GM12878 (cell line): ENCODE measurements around the gene PTPRD. TPM values are rescaled to one million over a fixed set of nuclear protein-coding genes. Genes with fewer than 3 reads are reported as not detected.

Experiments
- ATAC-seq: fragments of 200-7000 bp; cut with Tn5 transposase; 3 replicates; pipeline ENCODE4 v1.9.1; 2020; ENCODE audit warnings: mild to moderate bottlenecking, moderate library complexity
- BruUV-seq: library from RNA; stranded (reverse); fragments of 400-500 nt; replicated peaks from 2 replicates; lab custom pipeline; 2021; lab: Mats Ljungman, UMichigan
- CTCF ChIA-PET: fragments of 300-600 bp; sonication (Branson Sonifier 250); formaldehyde crosslinking; extraction: SDS; loops from one replicate; lab custom pipeline; 2021; ENCODE audit warnings: inconsistent platforms; lab: Yijun Ruan, JAX
- POLR2A ChIA-PET: fragments of 350-600 bp; formaldehyde crosslinking; extraction: SDS; loops from one replicate; lab custom pipeline; 2021; ENCODE audit warnings: inconsistent platforms; lab: Charles Lee
- RAD21 ChIA-PET: fragments of 300-600 bp; sonication (Branson Sonifier 250); formaldehyde crosslinking; loops from one replicate; lab custom pipeline; 2023; ENCODE audit warnings: antibody characterized with exemption; ENCODE audit not compliant: unreplicated experiment; lab: Charles Lee
- SMC1A ChIA-PET: fragments of 300-600 bp; sonication (Branson Sonifier 250); formaldehyde crosslinking; loops from one replicate; lab custom pipeline; 2023; ENCODE audit not compliant: unreplicated experiment, uncharacterized antibody; lab: Charles Lee
- DNase-seq: peaks from one replicate; pipeline ENCODE4 v3.0.0-alpha.2; 2011; ENCODE audit warnings: low read depth, low spot score
- FAIRE-seq: peaks from 3 replicates; lab custom pipeline; 2011; peaks lifted over from hg19 to GRCh38; lab: Jason Lieb, UNC
- H2AFZ ChIP-seq: 2 replicates; pipeline ENCODE4 v1.6.0; 2011; ENCODE audit warnings: low read depth, low read length, control low read depth; ENCODE audit not compliant: control insufficient read depth
- H3K27ac ChIP-seq: 2 replicates; pipeline ENCODE4 v1.5.1; 2011; ENCODE audit warnings: control low read depth; ENCODE audit not compliant: control insufficient read depth, insufficient read depth
- H3K27me3 ChIP-seq, 2 experiments: replicated peaks in 1 of 2; 2 replicates each; pipeline versions ENCODE4 v1.6.0 to v1.6.1; 2011; ENCODE audit warnings: low read length in 1 of 2; ENCODE audit not compliant: control insufficient read depth in 2 of 2, insufficient read depth in 2 of 2
- H3K36me3 ChIP-seq, 2 experiments: 2 replicates each; pipeline ENCODE4 v1.5.1; 2011; ENCODE audit warnings: low read length in 1 of 2; ENCODE audit not compliant: control insufficient read depth in 2 of 2, insufficient read depth in 2 of 2
- H3K4me1 ChIP-seq: 2 replicates; pipeline ENCODE4 v1.6.1; 2011; ENCODE audit warnings: mild to moderate bottlenecking, low read length, moderate library complexity, mixed read lengths; ENCODE audit not compliant: control insufficient read depth, insufficient read depth
- H3K4me2 ChIP-seq: 2 replicates; pipeline ENCODE4 v1.6.0; 2011; ENCODE audit warnings: control low read depth; ENCODE audit not compliant: control insufficient read depth, insufficient read depth
- H3K4me3 ChIP-seq: fragments of 200-600 bp; sonication (generic); 2 replicates; pipeline ENCODE4 v1.5.1; 2016
- H3K79me2 ChIP-seq: 2 replicates; pipeline ENCODE4 v1.6.0; 2011; ENCODE audit warnings: low read length; ENCODE audit not compliant: control insufficient read depth, insufficient read depth
- H3K9ac ChIP-seq: 2 replicates; pipeline ENCODE4 v1.8.0; 2011; ENCODE audit warnings: low read length, control low read depth, mixed read lengths; ENCODE audit not compliant: control insufficient read depth, insufficient read depth
- H3K9me3 ChIP-seq: replicated peaks from 3 replicates; pipeline ENCODE4 v1.5.1; 2011; ENCODE audit warnings: mild to moderate bottlenecking, low read length; ENCODE audit not compliant: control insufficient read depth, insufficient read depth
- H4K20me1 ChIP-seq: 2 replicates; pipeline ENCODE4 v1.6.0; 2011; ENCODE audit not compliant: control insufficient read depth, insufficient read depth
- BCL3 ChIP-seq: IDR thresholded peaks from 2 replicates; pipeline ENCODE4 v1.6.1; 2011; ENCODE audit warnings: borderline replicate concordance, low read depth, mild to moderate bottlenecking, moderate library complexity, low read length; ENCODE audit not compliant: insufficient read depth, poor library complexity, severe bottlenecking
- DPF2 ChIP-seq: fragments of 450-650 bp; IDR thresholded peaks from 2 replicates; pipeline ENCODE4 v1.6.1; 2017; ENCODE audit warnings: mild to moderate bottlenecking
- E2F4 ChIP-seq: IDR thresholded peaks from 2 replicates; pipeline ENCODE4 v1.6.1; 2012; ENCODE audit warnings: low read depth, low read length, improper control_type of control experiment
- HSF1 ChIP-seq: fragments of 150-350 bp; IDR thresholded peaks from 2 replicates; pipeline ENCODE4 v1.6.1; 2014; ENCODE audit warnings: mild to moderate bottlenecking, low read depth, low read length
- MEF2A ChIP-seq: IDR thresholded peaks from 2 replicates; pipeline ENCODE4 v1.6.1; 2011; ENCODE audit warnings: low read depth, mild to moderate bottlenecking, low read length, moderate library complexity; ENCODE audit not compliant: insufficient read depth
- MYC ChIP-seq: IDR thresholded peaks from 2 replicates; pipeline ENCODE4 v1.6.1; 2011; ENCODE audit warnings: mild to moderate bottlenecking, low read length, moderate library complexity, inconsistent platforms; ENCODE audit not compliant: insufficient read depth, insufficient replicate concordance, insufficient read length, severe bottlenecking
- PBX3 ChIP-seq: IDR thresholded peaks from 2 replicates; pipeline ENCODE4 v1.6.1; 2011; ENCODE audit warnings: mild to moderate bottlenecking, low read depth, low read length, moderate library complexity; ENCODE audit not compliant: insufficient replicate concordance
- PML ChIP-seq: IDR thresholded peaks from 2 replicates; pipeline ENCODE4 v1.6.1; 2012; ENCODE audit warnings: low read length, inconsistent platforms
- RB1 ChIP-seq: fragments of 450-650 bp; formaldehyde crosslinking; IDR thresholded peaks from 2 replicates; pipeline ENCODE4 v1.6.1; 2017; ENCODE audit warnings: mild to moderate bottlenecking, borderline replicate concordance
- RBBP5 ChIP-seq: fragments of 200-600 bp; sonication (generic); conservative IDR thresholded peaks from 2 replicates; pipeline ENCODE4 v1.6.1; 2016
- SREBF1 ChIP-seq: IDR thresholded peaks from 2 replicates; pipeline ENCODE4 v1.6.1; 2012; ENCODE audit warnings: mild to moderate bottlenecking, low read length
- TBL1XR1 ChIP-seq: IDR thresholded peaks from 2 replicates; pipeline ENCODE4 v1.6.1; 2012; ENCODE audit warnings: low read depth, low read length, improper control_type of control experiment
- ZBTB40 ChIP-seq: fragments of 450-650 bp; IDR thresholded peaks from 2 replicates; pipeline ENCODE4 v1.6.1; 2016; ENCODE audit warnings: mild to moderate bottlenecking, moderate library complexity, borderline replicate concordance
- ZNF24 ChIP-seq: fragments of 450-650 bp; IDR thresholded peaks from 2 replicates; pipeline ENCODE4 v1.6.1; 2017; ENCODE audit warnings: antibody characterized with exemption, mild to moderate bottlenecking
- WGBS: methylation state at CpG from one replicate; pipeline ENCODE4 v1.1.6; 2016; ENCODE audit warnings: low lambda C conversion rate; ENCODE audit not compliant: insufficient replicate concordance, insufficient coverage; ENCODE audit errors: missing lambda C conversion rate; 5-methylcytosine and 5-hydroxymethylcytosine counted together
- in situ Hi-C: fragments of 300-500 bp; cut with MboI; formaldehyde crosslinking; loops from 9 replicates; pipeline ENCODE4 v1.14.3; 2018; ENCODE audit warnings: mixed read lengths
- intact Hi-C: fragments of 100-400 bp; cut with micrococcal nuclease; formaldehyde crosslinking; loops from one replicate; pipeline ENCODE4 v1.14.2; 2022; ENCODE audit not compliant: unreplicated experiment
- polyA plus RNA-seq, 11 experiments: library from polyadenylated mRNA; depleted of rRNA in 4 of 11; unstranded in 6 of 11; stranded (reverse) in 5 of 11; fragments of >200 nt; fragmentation: Nextera tagmentation in 4 of 11; fragmentation: Illumina TruSeq in 1 of 11; extraction: Ambion mirVana in 4 of 11; extraction: Trizol in 1 of 11; gene quantifications; 1 replicate in 1 of 11; 2 replicates in 10 of 11; pipeline versions ENCODE4 v1.2.1 to v1.2.3, GENCODE V29; 2011 to 2016; ENCODE audit warnings: inconsistent platforms in 2 of 11, missing spikeins in 2 of 11, low read depth in 1 of 11
- total RNA-seq, 4 experiments: library from RNA; depleted of rRNA in 3 of 4; stranded (reverse); fragments of >200 nt in 3 of 4; fragmentation: Illumina TruSeq in 1 of 4; extraction: Trizol in 1 of 4; gene quantifications; 2 replicates each; pipeline versions ENCODE4 v1.2.1 to v1.2.3, GENCODE V29; 2013 to 2021

The PTPRD gene
- total and polyA plus RNA-seq, 10 of the 15 experiments (the other 5 are each of a cell fraction or from before 2014, with no cell fraction given): under 0.01 to 0.05 (median 0.01) TPM; not detected in 7

- no peak overlapping the region for H3K4me2 ChIP-seq
- no peaks in the 10 kb centered on the region for H3K79me2 ChIP-seq
- H3K27ac ChIP-seq: no peak overlapping the region
- RAD21 ChIA-PET: no interaction called here
- intact Hi-C loops: no loop called here
- ATAC-seq (no peak), DNase-seq (no peak), FAIRE-seq (no peak)
- POLR2A ChIA-PET: no interaction called here
- H3K36me3 ChIP-seq: no peaks in the 10 kb centered on the region
- no peaks in the 10 kb centered on the region for H4K20me1 ChIP-seq
- SMC1A ChIA-PET: no interaction called here
- H3K9me3 ChIP-seq: no peaks in the 10 kb centered on the region
- CTCF ChIA-PET: no interaction called here
- no peak overlapping the region for H3K9ac ChIP-seq
- H2AFZ ChIP-seq: no peak overlapping the region
- no peaks in the 10 kb centered on the region for H3K27me3 ChIP-seq
- no peak overlapping the region for H3K4me3 ChIP-seq
- WGBS: 5% methylated on average over 1 of the region's 1 CpG
- in situ Hi-C loops: no loop called here
- no TSS peak for BruUV-seq
- no peaks in the 10 kb centered on the region for H3K4me1 ChIP-seq
- TF ChIP-seq BCL3 (no peak), MYC (no peak), E2F4 (no peak), ZNF24 (no peak), MEF2A (no peak), DPF2 (no peak), RB1 (no peak), RBBP5 (no peak), PML (no peak), PBX3 (no peak), SREBF1 (no peak), ZBTB40 (no peak), TBL1XR1 (no peak), HSF1 (no peak)
Measured at GRCh38 chr9:8887369-8887768, 1725.4 kb downstream of the PTPRD start.
